IPS DF 6.9 (cell line): ENCODE results near the gene GRIN2D.

ENCODE experiments used
- DNase-seq: peaks from one replicate; pipeline ENCODE4 v3.0.0-alpha.2; 2013; ENCODE audit warnings: low read depth, low spot score
- H3K27ac ChIP-seq: one replicate; pipeline ENCODE4 v1.5.1; 2013; ENCODE audit warnings: low read length, control low read depth
- H3K27me3 ChIP-seq: 2 replicates; pipeline ENCODE4 v1.6.1; 2013; ENCODE audit warnings: mild to moderate bottlenecking, low read length; ENCODE audit not compliant: control insufficient read depth, insufficient read depth
- H3K36me3 ChIP-seq: 2 replicates; pipeline ENCODE4 v1.6.1; 2013; ENCODE audit warnings: low read length; ENCODE audit not compliant: control insufficient read depth, insufficient read depth
- H3K4me1 ChIP-seq: 2 replicates; pipeline ENCODE4 v1.6.1; 2013; ENCODE audit warnings: low read length; ENCODE audit not compliant: control insufficient read depth, insufficient read depth
- H3K4me3 ChIP-seq: 2 replicates; pipeline ENCODE4 v1.5.1; 2013; ENCODE audit warnings: mild to moderate bottlenecking, low read length
- H3K9me3 ChIP-seq: 2 replicates; pipeline ENCODE4 v1.6.1; 2013; ENCODE audit warnings: low read length, inconsistent platforms; ENCODE audit not compliant: control insufficient read depth, insufficient read depth
- WGBS: extraction: QIAGEN DNeasy Blood & Tissue Kit; methylation state at CpG from one replicate; pipeline ENCODE4 v1.1.7; 2013; ENCODE audit warnings: mixed read lengths, missing lambda C conversion rate; ENCODE audit not compliant: insufficient read length, insufficient coverage; 5-methylcytosine and 5-hydroxymethylcytosine counted together

Gene GRIN2D

DNA sequence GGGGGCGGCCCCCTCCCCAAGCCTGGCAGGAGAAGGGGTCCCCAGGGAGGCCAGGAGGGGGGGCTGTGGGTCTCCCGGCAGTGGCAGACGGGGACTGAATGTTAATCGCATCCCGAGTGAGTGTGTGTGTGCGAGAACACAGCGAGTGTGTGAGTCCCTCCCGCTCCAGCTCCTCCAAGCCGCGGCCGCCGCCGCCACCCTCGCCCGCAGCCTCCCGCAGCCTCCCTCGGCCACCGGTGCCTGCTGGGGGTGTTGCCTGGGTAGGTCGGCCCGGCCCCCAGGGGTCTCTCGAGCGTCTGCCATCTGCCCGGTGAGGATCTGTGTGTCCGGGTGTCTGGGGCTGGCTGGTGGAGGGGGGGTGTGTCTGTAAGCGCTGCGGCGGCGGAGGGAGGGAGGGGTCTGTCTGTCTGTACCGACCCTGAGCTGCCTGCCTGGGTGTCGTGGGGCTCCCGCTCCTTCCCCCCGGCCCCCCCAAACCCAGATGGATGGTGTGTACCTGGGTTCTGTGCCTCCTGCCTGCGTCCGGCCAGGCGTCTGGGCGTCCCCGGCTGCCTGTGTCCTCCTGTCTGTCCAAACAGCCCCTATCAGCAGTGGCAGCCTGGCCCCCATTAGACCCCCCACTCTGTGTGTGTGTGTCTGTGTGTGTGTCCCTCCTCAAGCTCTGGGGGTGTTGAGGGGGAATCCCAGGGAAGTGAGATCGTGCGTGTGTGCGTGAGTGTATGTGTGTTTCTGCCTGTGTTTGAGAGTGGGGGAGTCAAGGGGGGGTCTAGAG lies at the start of gene GRIN2D:
Gene GRIN2D, plus strand, starts transcription at position 110 of the 772 bp plus-strand sequence. CDS start 4,725 bp downstream, outside the sequence.
- no peak for DNase-seq
- H3K9me3 ChIP-seq = no peaks in the 10 kb centered on the region
- peaks cover 12% of the 10 kb centered on the region; the same call in 1 of the 2 replicates for H3K27me3 ChIP-seq
- no peak within 1 kb of the TSS for H3K27ac ChIP-seq
- WGBS = no CpG with 5 or more reads among the region's 40 CpGs
- H3K4me1 ChIP-seq = peaks cover 9% of the 10 kb centered on the region
- H3K4me3 ChIP-seq = peak within 1 kb of the TSS; percentile 38; the same call in 1 of the 2 replicates
- H3K36me3 ChIP-seq = no peaks in the 10 kb centered on the region

DNA sequence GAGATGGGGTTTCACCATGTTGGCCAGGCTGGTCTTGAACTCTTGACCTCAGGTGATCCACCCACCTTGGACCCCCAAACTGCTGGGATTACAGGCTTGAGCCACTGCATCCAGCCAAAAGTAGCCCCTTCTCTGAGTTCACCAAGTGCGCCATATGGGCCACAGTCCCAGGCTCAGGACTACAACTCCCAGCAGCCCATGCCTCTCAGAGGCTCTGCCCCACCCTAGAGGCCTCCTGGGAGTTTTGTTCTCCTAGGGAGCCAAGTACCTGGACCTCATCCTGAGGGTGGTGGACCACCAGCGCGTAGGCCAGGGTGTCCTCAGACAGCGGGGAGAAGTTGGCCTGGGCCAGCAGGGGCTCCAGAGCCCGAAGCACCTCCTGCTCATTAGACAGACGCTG lies 48.6 kb upstream of the GRIN2D start:
- H3K36me3 ChIP-seq = no peaks in the 10 kb centered on the region
- no CpG with 5 or more reads among the region's 6 CpGs for WGBS
- DNase-seq = no peak

DNA sequence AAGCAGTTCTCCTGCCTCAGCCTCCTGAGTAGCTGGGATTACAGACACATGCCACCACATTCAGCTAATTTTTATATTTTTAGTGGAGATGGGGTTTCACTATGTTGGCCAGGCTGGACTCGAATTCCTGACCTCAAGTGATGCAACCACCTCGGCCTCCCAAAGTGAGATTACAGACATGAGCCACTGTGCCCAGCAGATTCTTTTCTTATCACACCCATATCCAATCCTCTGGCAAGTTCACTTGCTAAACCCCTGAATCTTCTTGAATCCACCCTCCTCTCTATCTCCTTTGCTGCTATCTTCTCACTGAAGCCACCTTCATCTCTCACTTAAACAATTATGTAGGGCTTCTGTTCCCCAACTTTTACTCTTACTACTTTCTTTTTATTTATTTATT lies 47.3 kb upstream of the GRIN2D start:
- WGBS = no CpG with 5 or more reads among the region's 2 CpGs

More for the DNA sequence above, 48.6 kb upstream of the GRIN2D start:
- Histone ChIP-seq H3K4me3 (no peak overlapping the region), H3K9me3 (no peaks in the 10 kb centered on the region), H3K4me1 (no peaks in the 10 kb centered on the region), H3K27ac (no peak overlapping the region), H3K27me3 (no peaks in the 10 kb centered on the region)

DNA sequence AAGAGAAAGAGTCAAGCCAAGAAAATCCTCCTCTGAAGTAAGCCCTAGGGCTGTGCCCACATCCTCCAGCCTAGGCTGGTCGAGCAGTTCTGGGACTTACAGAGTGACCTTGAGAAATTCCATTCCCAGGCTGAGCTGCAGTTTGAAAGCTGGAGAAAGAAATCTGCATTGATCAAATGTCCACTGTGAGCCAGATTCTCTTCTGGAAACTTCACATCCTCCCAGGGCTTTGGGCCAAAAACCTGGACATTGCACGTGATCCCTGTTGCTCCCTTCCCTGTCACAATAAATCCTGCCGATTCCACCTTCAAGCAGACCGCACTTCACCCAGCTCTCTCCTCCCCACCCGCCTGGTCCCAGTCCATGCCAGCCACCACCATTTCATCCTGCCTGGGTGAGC lies 45.4 kb upstream of the GRIN2D start:
- H3K4me1 ChIP-seq = no peaks in the 10 kb centered on the region; the same call in 1 of the 2 replicates
- H3K27ac ChIP-seq = no peak overlapping the region
- H3K4me3 ChIP-seq = no peak overlapping the region
- DNase-seq = no peak
- H3K27me3 ChIP-seq = no peaks in the 10 kb centered on the region
- H3K9me3 ChIP-seq = no peaks in the 10 kb centered on the region
- H3K36me3 ChIP-seq = no peaks in the 10 kb centered on the region
- WGBS = no CpG with 5 or more reads among the region's 5 CpGs

More for the DNA sequence above, 47.3 kb upstream of the GRIN2D start:
- Histone ChIP-seq H3K27ac (no peak overlapping the region), H3K9me3 (no peaks in the 10 kb centered on the region), H3K4me1 (no peaks in the 10 kb centered on the region; the same call in 1 of the 2 replicates), H3K36me3 (no peaks in the 10 kb centered on the region), H3K4me3 (no peak overlapping the region), H3K27me3 (no peaks in the 10 kb centered on the region)
- no peak for DNase-seq

DNA sequence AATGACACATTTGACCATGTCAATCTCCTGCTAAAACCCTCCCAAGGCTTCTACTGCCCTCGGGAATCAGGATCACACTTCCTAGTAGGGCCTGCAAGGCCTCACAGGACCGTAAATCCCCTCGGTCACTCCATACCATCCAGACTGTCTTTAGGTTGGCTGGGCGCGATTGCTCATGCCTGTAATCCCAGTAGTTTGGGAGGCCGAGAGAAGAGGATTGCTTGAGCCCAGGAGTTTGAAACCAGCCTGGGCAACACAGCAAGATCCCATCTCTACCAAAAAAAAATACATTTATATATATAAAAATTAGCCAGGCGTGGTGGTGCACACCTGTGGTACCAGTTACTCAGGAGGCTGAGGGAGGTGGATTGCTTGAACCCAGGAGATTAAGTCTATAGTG lies 44.7 kb upstream of the GRIN2D start:
- no peak overlapping the region for H3K27ac ChIP-seq

DNA sequence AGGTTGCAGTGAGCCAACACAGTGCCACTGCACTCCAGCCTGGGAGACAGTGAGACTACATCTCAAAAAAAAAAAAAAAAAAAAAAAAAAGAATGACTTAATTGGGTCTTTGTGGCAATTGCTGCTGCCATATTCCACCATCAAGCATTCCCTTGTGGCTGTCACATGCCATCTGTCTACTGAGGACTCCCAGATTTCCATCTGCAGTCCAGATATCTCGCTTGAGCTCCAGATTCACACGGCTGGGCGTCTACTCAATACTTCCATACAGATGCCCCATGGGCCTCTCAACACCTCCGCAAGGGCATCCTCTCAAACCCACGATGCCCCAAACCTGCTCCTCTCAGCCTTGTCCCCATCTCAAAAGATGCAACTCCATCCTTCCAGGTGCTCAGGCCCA lies 42.6 kb upstream of the GRIN2D start:
- no peaks in the 10 kb centered on the region; the same call in 1 of the 2 replicates for H3K4me1 ChIP-seq
- WGBS = no CpG with 5 or more reads among the region's 5 CpGs
- no peaks in the 10 kb centered on the region for H3K36me3 ChIP-seq
- no peaks in the 10 kb centered on the region for H3K27me3 ChIP-seq
- H3K27ac ChIP-seq = no peak overlapping the region
- H3K9me3 ChIP-seq = no peaks in the 10 kb centered on the region
- no peak overlapping the region for H3K4me3 ChIP-seq
- no peak for DNase-seq

More for the DNA sequence above, 44.7 kb upstream of the GRIN2D start:
- WGBS = no CpG with 5 or more reads among the region's 7 CpGs
- no peaks in the 10 kb centered on the region; the same call in 1 of the 2 replicates for H3K4me1 ChIP-seq
- no peaks in the 10 kb centered on the region for H3K27me3 ChIP-seq
- H3K4me3 ChIP-seq = no peak overlapping the region
- DNase-seq = no peak
- no peaks in the 10 kb centered on the region for H3K36me3 ChIP-seq
- H3K9me3 ChIP-seq = no peaks in the 10 kb centered on the region

DNA sequence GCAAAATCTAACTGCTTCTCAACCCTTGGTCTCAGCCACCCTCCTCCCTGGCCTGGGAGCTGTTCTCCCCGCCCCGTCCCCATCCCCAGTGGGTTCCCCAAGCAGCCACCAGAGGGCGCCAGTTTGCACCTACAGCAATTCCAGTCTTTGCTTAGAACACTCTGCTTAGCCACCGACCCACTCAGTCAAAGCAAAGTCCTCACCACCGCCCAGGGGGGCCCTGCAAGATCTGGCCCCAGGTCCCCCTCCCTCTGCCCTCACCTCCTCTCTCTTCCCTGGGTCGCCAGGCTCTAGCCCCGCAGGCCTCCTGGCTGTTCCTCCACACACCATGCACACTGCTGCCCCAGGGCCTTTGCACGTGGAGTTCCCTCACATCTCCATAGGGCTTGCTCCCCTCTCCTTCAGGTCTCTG lies 42.1 kb upstream of the GRIN2D start:
- no peaks in the 10 kb centered on the region for H3K9me3 ChIP-seq
- H3K27me3 ChIP-seq = no peaks in the 10 kb centered on the region
- no peak for DNase-seq
- H3K4me3 ChIP-seq = no peak overlapping the region
- no CpG with 5 or more reads among the region's 8 CpGs for WGBS
- H3K4me1 ChIP-seq = no peaks in the 10 kb centered on the region; the same call in 1 of the 2 replicates
- no peak overlapping the region for H3K27ac ChIP-seq
- H3K36me3 ChIP-seq = no peaks in the 10 kb centered on the region

DNA sequence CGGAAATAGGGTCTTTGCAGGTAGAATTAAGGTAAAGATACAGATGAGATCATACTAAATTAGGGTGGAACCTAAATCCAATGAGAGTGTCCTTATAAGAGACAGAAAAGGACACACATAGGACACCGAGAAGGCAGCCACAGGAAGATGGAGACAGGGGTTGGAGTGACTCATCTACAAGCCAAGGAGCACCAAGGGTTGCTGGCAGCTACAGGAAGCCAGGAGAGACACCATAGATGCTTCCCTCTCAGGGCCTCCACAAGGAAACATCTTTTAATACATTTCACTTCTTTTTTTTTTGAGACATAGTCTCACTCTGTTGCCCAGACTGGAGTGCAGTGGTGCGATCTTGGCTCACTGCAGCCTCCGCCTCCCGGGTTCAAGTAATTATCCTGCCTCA lies 39.8 kb upstream of the GRIN2D start:
- Histone ChIP-seq H3K27ac (no peak overlapping the region), H3K4me3 (no peak overlapping the region), H3K9me3 (no peaks in the 10 kb centered on the region), H3K36me3 (no peaks in the 10 kb centered on the region), H3K4me1 (no peaks in the 10 kb centered on the region; the same call in 1 of the 2 replicates), H3K27me3 (no peaks in the 10 kb centered on the region)
- DNase-seq = no peak
- WGBS = no CpG with 5 or more reads among the region's 5 CpGs

DNA sequence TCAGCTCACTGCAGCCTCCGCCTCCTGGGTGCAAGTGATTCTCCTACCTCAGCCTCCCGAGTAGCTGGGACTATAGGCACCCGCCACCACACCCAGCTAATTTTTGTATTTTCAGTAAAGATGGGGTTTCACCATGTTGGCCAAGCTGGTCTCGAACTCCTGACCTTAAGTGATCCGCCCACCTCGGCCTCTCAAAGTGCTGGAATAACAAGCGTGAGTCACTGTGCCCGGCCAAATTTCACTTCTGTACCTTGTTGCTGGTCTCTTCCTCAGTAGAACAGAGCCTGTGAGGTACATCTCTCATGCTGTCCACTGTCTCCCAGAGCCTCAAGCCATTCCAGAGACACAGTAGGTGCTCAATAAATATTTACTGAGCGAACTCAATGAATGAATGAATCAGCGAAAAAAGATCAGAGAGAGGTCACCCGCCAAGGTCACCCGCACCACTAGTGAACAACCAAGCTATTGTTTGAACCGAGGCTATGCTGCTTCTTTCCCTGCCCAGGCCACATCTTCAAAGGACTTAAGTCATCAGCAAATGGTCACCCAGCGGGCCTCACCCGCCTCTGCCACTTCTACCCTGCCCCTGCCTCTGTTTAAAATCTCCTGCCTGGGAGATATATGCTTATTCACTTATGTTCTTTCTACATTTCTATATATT lies 39.0 kb upstream of the GRIN2D start:
- DNase-seq = no peak

DNA sequence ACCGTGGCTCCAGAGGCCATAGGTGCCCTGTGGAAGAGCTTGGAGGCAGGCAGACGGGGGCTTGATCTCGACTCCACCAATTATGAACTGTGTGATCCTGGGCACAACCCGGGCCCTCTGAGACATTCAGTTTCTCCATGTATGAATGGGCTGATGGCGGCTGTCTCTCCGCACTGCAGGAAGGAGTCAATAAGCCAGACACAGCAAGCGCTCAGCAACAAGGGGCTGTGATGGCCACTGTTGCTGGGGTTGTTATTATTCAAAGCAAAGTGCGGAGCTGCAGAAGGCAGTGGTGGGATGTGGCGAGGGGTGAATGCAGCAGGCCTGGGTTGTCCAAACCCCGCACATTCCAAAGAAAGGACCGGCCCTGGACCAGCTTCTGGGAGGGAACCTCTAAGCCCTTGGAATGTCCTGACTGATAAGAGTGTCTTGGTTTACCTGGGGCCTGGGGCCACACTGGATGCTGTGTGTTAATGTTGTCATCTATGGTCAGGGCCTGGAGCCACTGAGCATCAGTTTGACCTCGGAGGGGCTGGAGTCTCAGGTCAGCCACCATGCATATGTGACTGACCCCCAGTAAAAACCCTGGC lies 38.0 kb upstream of the GRIN2D start:
- no peaks in the 10 kb centered on the region for H3K36me3 ChIP-seq
- H3K9me3 ChIP-seq = no peaks in the 10 kb centered on the region
- WGBS = no CpG with 5 or more reads among the region's 12 CpGs
- no peaks in the 10 kb centered on the region; the same call in none of the 2 replicates for H3K4me1 ChIP-seq
- no peak for DNase-seq
- H3K27me3 ChIP-seq = no peaks in the 10 kb centered on the region
- H3K27ac ChIP-seq = no peak overlapping the region
- H3K4me3 ChIP-seq = no peak overlapping the region

More for the DNA sequence above, 39.0 kb upstream of the GRIN2D start:
- Histone ChIP-seq H3K36me3 (no peaks in the 10 kb centered on the region), H3K4me3 (no peak overlapping the region), H3K9me3 (no peaks in the 10 kb centered on the region), H3K27ac (no peak overlapping the region), H3K27me3 (no peaks in the 10 kb centered on the region), H3K4me1 (no peaks in the 10 kb centered on the region; the same call in 1 of the 2 replicates)
- no CpG with 5 or more reads among the region's 15 CpGs for WGBS
